Measurements from ENCODE around the gene HMGXB4. TPM values are rescaled to one million over a fixed set of nuclear protein-coding genes. Genes with fewer than 3 reads are reported as not detected.

Gene HMGXB4
- total RNA-seq, 1 donor from 2014 or later: 18.0 TPM

GRCh38 chr22:35269630-35270029 lies 12.3 kb downstream of the HMGXB4 start:
- Mint-ChIP-seq H3K27ac (ENCODE audit: unreplicated experiment) (no peak overlapping the region), H3K9me3 (ENCODE audit: low read depth) (no peaks in the 10 kb centered on the region), H3K27me3 (ENCODE audit: low read depth) (no peaks in the 10 kb centered on the region), H3K4me3 (ENCODE audit: unreplicated experiment) (no peak overlapping the region), H3K36me3 (ENCODE audit: low read depth) (peaks cover 37% of the 10 kb centered on the region), H3K4me1 (ENCODE audit: low read depth) (no peaks in the 10 kb centered on the region)
- TF ChIP-seq CTCF (IDR thresholded peaks at IDR 0.05): no peak
- DNase-seq (ENCODE audit: low spot score): no peak

DNA sequence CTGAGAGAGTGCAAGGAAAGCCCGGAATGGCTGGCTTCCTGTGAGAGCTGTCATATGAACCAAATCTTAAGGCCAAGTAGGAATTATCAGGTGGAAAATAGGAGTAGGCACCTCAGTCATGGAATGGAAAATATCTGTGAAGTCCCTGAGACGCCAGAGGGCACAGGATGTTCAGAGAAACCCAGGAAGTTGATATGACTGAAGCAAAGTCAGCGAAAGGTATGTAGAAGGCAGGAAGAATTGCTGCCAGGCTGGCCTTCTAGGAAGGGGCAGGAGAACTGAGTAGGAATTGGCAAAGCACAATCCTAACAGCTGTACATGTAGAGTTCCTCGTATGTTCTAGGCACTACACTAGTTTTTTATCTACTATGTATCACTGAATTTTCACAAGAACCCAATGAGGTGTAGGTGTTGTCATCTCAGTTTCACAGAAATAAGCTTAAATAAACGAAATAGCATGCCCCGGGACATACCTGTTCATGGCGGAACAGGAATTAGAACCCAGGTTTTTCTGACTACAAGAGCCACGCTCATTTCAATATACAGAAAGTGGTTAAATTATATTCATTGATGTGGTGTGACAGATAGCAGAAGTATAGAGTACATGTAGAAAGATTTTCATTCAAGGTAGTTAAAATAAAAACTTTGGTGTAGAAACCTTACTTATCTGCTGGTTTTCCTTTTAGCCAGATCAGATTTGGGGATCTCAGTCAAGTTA lies 17.0 kb downstream of the HMGXB4 start:
- Mint-ChIP-seq H3K9me3 (ENCODE audit: low read depth) (no peaks in the 10 kb centered on the region), H3K4me1 (ENCODE audit: low read depth) (no peaks in the 10 kb centered on the region), H3K27ac (ENCODE audit: unreplicated experiment) (no peak overlapping the region), H3K4me3 (ENCODE audit: unreplicated experiment) (no peak overlapping the region), H3K36me3 (ENCODE audit: low read depth) (peaks cover 24% of the 10 kb centered on the region), H3K27me3 (ENCODE audit: low read depth) (no peaks in the 10 kb centered on the region)
- no peak for TF ChIP-seq CTCF (IDR thresholded peaks at IDR 0.05)
- no peak for DNase-seq (ENCODE audit: low spot score)

- TF ChIP-seq CTCF (IDR thresholded peaks at IDR 0.05): no peak
- Mint-ChIP-seq H3K4me1 (ENCODE audit: low read depth) (no peaks in the 10 kb centered on the region), H3K4me3 (ENCODE audit: unreplicated experiment) (no peak overlapping the region), H3K27me3 (ENCODE audit: low read depth) (no peaks in the 10 kb centered on the region), H3K27ac (ENCODE audit: unreplicated experiment) (no peak overlapping the region), H3K9me3 (ENCODE audit: low read depth) (no peaks in the 10 kb centered on the region), H3K36me3 (ENCODE audit: low read depth) (peaks cover 22% of the 10 kb centered on the region)
- no peak for DNase-seq (ENCODE audit: low spot score)
Observed at GRCh38 chr22:35275580-35275979, 18.3 kb downstream of the HMGXB4 start.

DNA sequence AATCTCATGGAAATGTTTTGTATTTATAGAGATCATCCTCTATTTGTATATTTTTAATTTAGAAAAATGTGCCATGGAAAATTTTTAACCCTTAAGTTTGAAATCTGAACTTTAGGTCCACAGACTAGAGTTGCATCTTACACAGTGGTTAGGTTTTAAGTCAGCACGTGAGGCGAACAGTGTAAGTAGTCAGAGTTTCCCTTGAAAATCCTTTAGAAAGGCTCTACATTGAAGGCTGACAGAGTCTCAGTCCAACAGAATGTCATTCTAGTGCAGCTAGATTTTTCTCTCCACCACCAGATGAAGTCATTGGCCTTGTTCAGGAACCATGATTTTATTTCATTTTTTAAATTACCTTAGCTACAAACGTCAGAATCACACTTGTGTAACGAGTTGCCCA lies 18.7 kb downstream of the HMGXB4 start:
- Mint-ChIP-seq H3K4me3 (ENCODE audit: unreplicated experiment) (no peak overlapping the region), H3K36me3 (ENCODE audit: low read depth) (peaks cover 24% of the 10 kb centered on the region), H3K27me3 (ENCODE audit: low read depth) (no peaks in the 10 kb centered on the region), H3K4me1 (ENCODE audit: low read depth) (no peaks in the 10 kb centered on the region), H3K27ac (ENCODE audit: unreplicated experiment) (no peak overlapping the region), H3K9me3 (ENCODE audit: low read depth) (no peaks in the 10 kb centered on the region)
- no peak for TF ChIP-seq CTCF (IDR thresholded peaks at IDR 0.05)
- DNase-seq (ENCODE audit: low spot score): no peak

DNA sequence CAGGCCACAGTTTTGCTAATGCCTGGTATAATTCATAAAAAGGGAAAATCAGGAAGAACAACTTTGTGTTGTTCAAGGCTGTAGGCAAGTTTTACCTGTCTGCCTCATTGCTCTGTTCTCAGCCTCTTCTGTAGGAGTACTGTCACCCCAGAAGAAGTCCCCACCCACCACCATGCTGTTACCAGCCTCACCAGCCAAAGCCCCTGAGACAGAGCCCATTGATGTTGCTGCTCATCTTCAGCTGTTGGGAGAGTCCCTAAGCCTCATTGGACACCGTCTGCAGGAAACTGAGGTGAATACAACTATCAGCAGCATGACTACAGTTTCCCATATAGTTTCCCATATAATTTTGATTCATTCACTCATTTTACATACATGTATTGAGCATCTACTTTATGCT lies 30.8 kb downstream of the HMGXB4 start:
- DNase-seq (ENCODE audit: low spot score): no peak
- TF ChIP-seq CTCF (IDR thresholded peaks at IDR 0.05): no peak
- Mint-ChIP-seq H3K4me1 (ENCODE audit: low read depth) (no peaks in the 10 kb centered on the region), H3K4me3 (ENCODE audit: unreplicated experiment) (no peak overlapping the region), H3K36me3 (ENCODE audit: low read depth) (peaks cover 19% of the 10 kb centered on the region), H3K27me3 (ENCODE audit: low read depth) (no peaks in the 10 kb centered on the region), H3K27ac (ENCODE audit: unreplicated experiment) (no peak overlapping the region), H3K9me3 (ENCODE audit: low read depth) (no peaks in the 10 kb centered on the region)
